Measurements from ENCODE around the gene DPP9. TPM values are rescaled to one million over a fixed set of nuclear protein-coding genes. Genes with fewer than 3 reads are reported as not detected.

The DPP9 gene
- polyA plus RNA-seq, 3 donors, result 12.6 to 23.8 (median 13.9) TPM

- no peak for DNase-seq
- no peak for TF ChIP-seq CTCF (IDR thresholded peaks at IDR 0.05)
- Histone ChIP-seq H3K4me1 (ENCODE audit: control insufficient read depth in 1 of 2, insufficient read depth in 2 of 2, low read length in 2 of 2) (peaks cover 8 to 10% of the 10 kb centered on the region in 2 donors), H3K36me3 (replicated peaks in 1 of 2; ENCODE audit: control insufficient read depth in 1 of 2, insufficient read depth in 2 of 2, low read length in 2 of 2) (no peaks in the 10 kb centered on the region), H2AFZ (ENCODE audit: insufficient read depth, low read depth, low read length, poor library complexity, severe bottlenecking) (no peak overlapping the region), H3K4me3 (replicated peaks in 1 of 3; ENCODE audit: low read depth in 2 of 3, low read length in 3 of 3) (no peak overlapping the region), H3K9ac (ENCODE audit: insufficient read depth, low read length, poor library complexity, severe bottlenecking) (no peak overlapping the region), H3K4me2 (replicated peaks; ENCODE audit: extremely low read depth, low read length, poor library complexity, severe bottlenecking) (no peak overlapping the region), H3K79me2 (ENCODE audit: insufficient read depth, low read length) (no peaks in the 10 kb centered on the region), H4K20me1 (ENCODE audit: insufficient read depth, low read length) (no peaks in the 10 kb centered on the region), H3K27ac (ENCODE audit: low read depth in 1 of 2, low read length in 2 of 2) (no peak overlapping the region), H3K27me3 (ENCODE audit: control insufficient read depth in 2 of 2, insufficient read depth in 2 of 2, low read length in 2 of 2) (peaks cover 0 to 29% of the 10 kb centered on the region in 2 donors), H3K9me3 (replicated peaks in 1 of 2; ENCODE audit: control insufficient read depth in 1 of 2, insufficient read depth in 1 of 2, low read length in 2 of 2) (peaks cover 0 to 5% of the 10 kb centered on the region in 2 donors)
- no CpG with 5 or more reads among the region's 5 CpGs for WGBS (ENCODE audit: insufficient coverage)
- Mint-ChIP-seq H3K4me3 (peak overlapping the region in 1 of 2 donors; percentile 7), H3K27me3 (ENCODE audit: low read depth in 3 of 3) (peaks cover 21 to 61% (median 40%) of the 10 kb centered on the region in 3 donors), H3K27ac (peak overlapping the region in 1 of 7 donors; percentile 51), H3K9me3 (peaks cover 0 to 9% (median 4%) of the 10 kb centered on the region in 7 donors), H3K4me1 (peaks cover 7% of the 10 kb centered on the region), H3K36me3 (no peaks in the 10 kb centered on the region)
- intact Hi-C loops (cut with micrococcal nuclease), result no loop called here
These were observed 35.0 kb upstream of the DPP9 start for GRCh38 chr19:4758659-4759058.

DNA sequence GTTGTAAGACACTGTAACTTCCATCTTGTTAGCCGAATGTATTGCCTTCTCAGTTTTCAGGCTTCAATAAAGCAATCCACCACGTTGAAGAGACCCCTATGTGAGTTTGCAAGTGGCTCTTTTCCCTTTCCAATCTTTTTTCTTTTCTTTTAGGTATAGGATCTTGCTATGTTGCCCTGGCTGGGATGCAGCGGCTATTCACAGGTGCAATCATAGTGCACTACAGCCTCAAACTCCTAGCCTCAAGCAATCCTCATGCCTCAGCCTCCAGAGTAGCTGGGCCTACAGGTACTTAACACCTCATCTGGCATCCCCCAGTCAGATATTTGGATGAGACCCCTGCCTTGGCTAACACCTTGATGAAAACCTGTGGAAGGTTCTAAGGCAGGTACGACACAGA is 34.4 kb upstream of the DPP9 start:
- no peak overlapping the region for H3K27ac Mint-ChIP-seq

More for the DNA sequence above, 34.4 kb upstream of the DPP9 start:
- 100% methylated on average over 1 of the region's 4 CpGs for WGBS (ENCODE audit: insufficient coverage)
- intact Hi-C loops (cut with micrococcal nuclease), result no loop called here
- Histone ChIP-seq H2AFZ (ENCODE audit: insufficient read depth, low read depth, low read length, poor library complexity, severe bottlenecking) (no peak overlapping the region), H3K9ac (ENCODE audit: insufficient read depth, low read length, poor library complexity, severe bottlenecking) (no peak overlapping the region), H3K4me1 (ENCODE audit: control insufficient read depth in 1 of 2, insufficient read depth in 2 of 2, low read length in 2 of 2) (peaks cover 8 to 10% of the 10 kb centered on the region in 2 donors), H3K36me3 (replicated peaks in 1 of 2; ENCODE audit: control insufficient read depth in 1 of 2, insufficient read depth in 2 of 2, low read length in 2 of 2) (no peaks in the 10 kb centered on the region), H3K79me2 (ENCODE audit: insufficient read depth, low read length) (no peaks in the 10 kb centered on the region), H3K27ac (ENCODE audit: low read depth in 1 of 2, low read length in 2 of 2) (no peak overlapping the region), H4K20me1 (ENCODE audit: insufficient read depth, low read length) (no peaks in the 10 kb centered on the region), H3K4me3 (replicated peaks in 1 of 3; ENCODE audit: low read depth in 2 of 3, low read length in 3 of 3) (no peak overlapping the region), H3K27me3 (ENCODE audit: control insufficient read depth in 2 of 2, insufficient read depth in 2 of 2, low read length in 2 of 2) (peaks cover 0 to 29% of the 10 kb centered on the region in 2 donors), H3K9me3 (replicated peaks in 1 of 2; ENCODE audit: control insufficient read depth in 1 of 2, insufficient read depth in 1 of 2, low read length in 2 of 2) (peaks cover 0 to 5% of the 10 kb centered on the region in 2 donors), H3K4me2 (replicated peaks; ENCODE audit: extremely low read depth, low read length, poor library complexity, severe bottlenecking) (no peak overlapping the region)
- Mint-ChIP-seq H3K4me3 (no peak overlapping the region), H3K36me3 (no peaks in the 10 kb centered on the region), H3K4me1 (peaks cover 7% of the 10 kb centered on the region), H3K9me3 (peaks cover 0 to 9% (median 4%) of the 10 kb centered on the region in 7 donors), H3K27me3 (ENCODE audit: low read depth in 3 of 3) (peaks cover 21 to 61% (median 38%) of the 10 kb centered on the region in 3 donors)
- no peak for TF ChIP-seq CTCF (IDR thresholded peaks at IDR 0.05)
- no peak for DNase-seq

All from CD14-positive monocyte (primary cell).